ENCODE results near the gene FZD8. TPM values are rescaled to one million over a fixed set of nuclear protein-coding genes. Genes with fewer than 3 reads are reported as not detected.
A peak's percentile ranks its signal among the peaks of the same experiment; 100 is the strongest.
"Not testable (repeated sequence)": the region's sequence is repeated elsewhere in the genome, so short reads cannot be mapped to it uniquely, and the experiment has no call there.

The FZD8 gene
- 5.2 and 6.8 TPM in 2 replicates for total RNA-seq

- H3K27me3 ChIP-seq (ENCODE audit: control insufficient read depth, insufficient read depth, low read length), result no peaks in the 10 kb centered on the region
- H3K4me3 ChIP-seq (ENCODE audit: low read depth, low read length), result peak within 1 kb of the TSS; percentile 49
- no peaks in the 10 kb centered on the region for H3K36me3 ChIP-seq (ENCODE audit: control insufficient read depth, insufficient read depth, low read length)
- TF ChIP-seq CTCF (IDR thresholded peaks at IDR 0.05; ENCODE audit: insufficient read depth, low read length, severe bottlenecking), result no peak
- FAIRE-seq (no peak), DNase-seq (ENCODE audit: low read depth) (peak; percentile 78)
Observed at GRCh38 chr10:35642035-35642792, at the start of gene FZD8. Gene FZD8, minus strand, starts transcription at chr10:35642296. Its CDS starts 867 bp downstream, at chr10:35641429.

GRCh38 chr10:35691522-35692236 lies 49.6 kb upstream of the FZD8 start:
- no peak for DNase-seq (ENCODE audit: low read depth)
- FAIRE-seq, result no peak
- TF ChIP-seq CTCF (IDR thresholded peaks at IDR 0.05; ENCODE audit: insufficient read depth, low read length, severe bottlenecking), result no peak

GRCh38 chr10:35690534-35690933 lies 48.4 kb upstream of the FZD8 start:
- FAIRE-seq, result no peak
- TF ChIP-seq CTCF (IDR thresholded peaks at IDR 0.05; ENCODE audit: insufficient read depth, low read length, severe bottlenecking), result no peak
- Histone ChIP-seq H3K27me3 (ENCODE audit: control insufficient read depth, insufficient read depth, low read length) (peaks cover 2% of the 10 kb centered on the region), H3K36me3 (ENCODE audit: control insufficient read depth, insufficient read depth, low read length) (no peaks in the 10 kb centered on the region), H3K4me3 (ENCODE audit: low read depth, low read length) (no peak overlapping the region)
- DNase-seq (ENCODE audit: low read depth), result peak; percentile 3

More at GRCh38 chr10:35691522-35692236, 49.6 kb upstream of the FZD8 start:
- Histone ChIP-seq H3K4me3 (ENCODE audit: low read depth, low read length) (no peak overlapping the region), H3K36me3 (ENCODE audit: control insufficient read depth, insufficient read depth, low read length) (no peaks in the 10 kb centered on the region), H3K27me3 (ENCODE audit: control insufficient read depth, insufficient read depth, low read length) (peaks cover 2% of the 10 kb centered on the region)

GRCh38 chr10:35685858-35686257 lies 43.8 kb upstream of the FZD8 start:
- DNase-seq (ENCODE audit: low read depth); H3K4me3 ChIP-seq (ENCODE audit: low read depth, low read length); H3K36me3 ChIP-seq (ENCODE audit: control insufficient read depth, insufficient read depth, low read length); H3K27me3 ChIP-seq (ENCODE audit: control insufficient read depth, insufficient read depth, low read length); FAIRE-seq: not testable (repeated sequence)

- no peaks in the 10 kb centered on the region for H3K27me3 ChIP-seq (ENCODE audit: control insufficient read depth, insufficient read depth, low read length)
- FAIRE-seq (no peak), DNase-seq (ENCODE audit: low read depth) (peak; percentile 19)
- H3K36me3 ChIP-seq (ENCODE audit: control insufficient read depth, insufficient read depth, low read length), result no peaks in the 10 kb centered on the region
- no peak for TF ChIP-seq CTCF (IDR thresholded peaks at IDR 0.05; ENCODE audit: insufficient read depth, low read length, severe bottlenecking)
- H3K4me3 ChIP-seq (ENCODE audit: low read depth, low read length), result no peak overlapping the region
Observed at GRCh38 chr10:35685402-35685801, 43.3 kb upstream of the FZD8 start.

GRCh38 chr10:35684586-35684985 lies 42.5 kb upstream of the FZD8 start:
- no peak for DNase-seq (ENCODE audit: low read depth)
- no peak for FAIRE-seq
- no peaks in the 10 kb centered on the region for H3K36me3 ChIP-seq (ENCODE audit: control insufficient read depth, insufficient read depth, low read length)
- no peak for TF ChIP-seq CTCF (IDR thresholded peaks at IDR 0.05; ENCODE audit: insufficient read depth, low read length, severe bottlenecking)
- no peak overlapping the region for H3K4me3 ChIP-seq (ENCODE audit: low read depth, low read length)
- H3K27me3 ChIP-seq (ENCODE audit: control insufficient read depth, insufficient read depth, low read length), result no peaks in the 10 kb centered on the region
